H9 (cell line): ENCODE data around the gene IMMP2L. TPM values are rescaled to one million over a fixed set of nuclear protein-coding genes. Genes with fewer than 3 reads are reported as not detected.

Experiments used
- DNase-seq: peaks from one replicate; pipeline ENCODE4 v3.0.0-alpha.2; 2017
- H2AFZ ChIP-seq: one replicate; pipeline ENCODE4 v1.6.1; 2013; ENCODE audit warnings: mild to moderate bottlenecking, low read length, control low read depth, moderate library complexity
- H2AK5ac ChIP-seq: 2 replicates; pipeline ENCODE4 v1.6.1; 2013; ENCODE audit warnings: low read length, control low read depth, mixed read lengths; ENCODE audit not compliant: insufficient read length
- H2BK120ac ChIP-seq: one replicate; pipeline ENCODE4 v1.6.1; 2013; ENCODE audit warnings: low read depth, mild to moderate bottlenecking, low read length, control low read depth, inconsistent platforms; ENCODE audit not compliant: poor library complexity, severe bottlenecking
- H2BK12ac ChIP-seq: 2 replicates; pipeline ENCODE4 v1.6.1; 2013; ENCODE audit warnings: low read length, control low read depth, mixed read lengths, low read depth; ENCODE audit not compliant: insufficient read length
- H2BK15ac ChIP-seq: 2 replicates; pipeline ENCODE4 v1.6.1; 2013; ENCODE audit warnings: low read depth, low read length, control low read depth
- H2BK20ac ChIP-seq: one replicate; pipeline ENCODE4 v1.6.1; 2013; ENCODE audit warnings: low read depth, mild to moderate bottlenecking, low read length, control low read depth, inconsistent platforms; ENCODE audit not compliant: poor library complexity, severe bottlenecking
- H2BK5ac ChIP-seq: 2 replicates; pipeline ENCODE4 v1.6.1; 2013; ENCODE audit warnings: low read length, control low read depth, mixed read lengths; ENCODE audit not compliant: insufficient read length
- H3K14ac ChIP-seq: 2 replicates; pipeline ENCODE4 v1.6.1; 2013; ENCODE audit warnings: low read length, control low read depth; ENCODE audit not compliant: insufficient read depth
- H3K18ac ChIP-seq: 2 replicates; pipeline ENCODE4 v1.6.1; 2013; ENCODE audit warnings: low read depth, mild to moderate bottlenecking, mixed read lengths, low read length, control low read depth; ENCODE audit not compliant: insufficient read length
- H3K23ac ChIP-seq: 2 replicates; pipeline ENCODE4 v1.6.1; 2013; ENCODE audit warnings: low read length, control low read depth, mixed read lengths, low read depth; ENCODE audit not compliant: insufficient read length
- H3K23me2 ChIP-seq: 2 replicates; pipeline ENCODE4 v1.6.1; 2013; ENCODE audit warnings: low read depth, mild to moderate bottlenecking, mixed read lengths, low read length, control low read depth; ENCODE audit not compliant: insufficient read length, poor library complexity, severe bottlenecking
- H3K27ac ChIP-seq: 2 replicates; pipeline ENCODE4 v1.5.1; 2013; ENCODE audit warnings: low read length, control low read depth, mixed read lengths, low read depth; ENCODE audit not compliant: insufficient read length
- H3K27me3 ChIP-seq: 2 replicates; pipeline ENCODE4 v1.6.1; 2013; ENCODE audit warnings: low read length, control low read depth, inconsistent platforms; ENCODE audit not compliant: insufficient read depth
- H3K4ac ChIP-seq: 2 replicates; pipeline ENCODE4 v1.6.1; 2013; ENCODE audit warnings: low read depth, mild to moderate bottlenecking, control low read depth, inconsistent platforms, low read length, moderate library complexity
- H3K4me1 ChIP-seq: 2 replicates; pipeline ENCODE4 v1.6.1; 2013; ENCODE audit warnings: low read length, control low read depth, inconsistent platforms; ENCODE audit not compliant: insufficient read depth
- H3K4me2 ChIP-seq: 2 replicates; pipeline ENCODE4 v1.6.1; 2013; ENCODE audit warnings: low read length, control low read depth, mixed read lengths; ENCODE audit not compliant: insufficient read length, insufficient read depth
- H3K56ac ChIP-seq: 2 replicates; pipeline ENCODE4 v1.6.1; 2013; ENCODE audit warnings: low read depth, mild to moderate bottlenecking, mixed read lengths, low read length, control low read depth; ENCODE audit not compliant: insufficient read length
- H3K79me1 ChIP-seq: 2 replicates; pipeline ENCODE4 v1.6.1; 2013; ENCODE audit warnings: low read depth, mild to moderate bottlenecking, moderate library complexity, low read length, control low read depth, inconsistent platforms; ENCODE audit not compliant: insufficient read depth, poor library complexity, severe bottlenecking
- H3K79me2 ChIP-seq: 2 replicates; pipeline ENCODE4 v1.6.1; 2013; ENCODE audit warnings: low read length, control low read depth, inconsistent platforms; ENCODE audit not compliant: insufficient read depth
- H3K9ac ChIP-seq: 2 replicates; pipeline ENCODE4 v1.6.1; 2013; ENCODE audit warnings: low read length, control low read depth, mixed read lengths; ENCODE audit not compliant: insufficient read length; ENCODE audit errors: extremely low read depth
- H3K9me3 ChIP-seq: one replicate; pipeline ENCODE4 v1.6.1; 2013; ENCODE audit warnings: low read depth, low read length, inconsistent platforms; ENCODE audit not compliant: control insufficient read depth
- H3T11ph ChIP-seq: one replicate; pipeline ENCODE4 v1.6.1; 2013; ENCODE audit warnings: mild to moderate bottlenecking, low read length, control low read depth, inconsistent platforms
- H4K20me1 ChIP-seq: one replicate; pipeline ENCODE4 v1.6.1; 2013; ENCODE audit not compliant: control insufficient read depth, insufficient read length, insufficient read depth
- H4K5ac ChIP-seq: 2 replicates; pipeline ENCODE4 v1.6.1; 2013; ENCODE audit warnings: low read depth, mild to moderate bottlenecking, mixed read lengths, low read length, control low read depth; ENCODE audit not compliant: insufficient read length
- H4K8ac ChIP-seq: replicated peaks from 2 replicates; pipeline ENCODE4 v1.6.1; 2013; ENCODE audit warnings: low read length, control low read depth, mixed read lengths, low read depth; ENCODE audit not compliant: insufficient read length
- H4K91ac ChIP-seq: 2 replicates; pipeline ENCODE4 v1.6.1; 2013; ENCODE audit warnings: low read depth, mild to moderate bottlenecking, moderate library complexity, mixed read lengths, low read length, control low read depth; ENCODE audit not compliant: insufficient read length
- H3K27ac Mint-ChIP-seq, 3 experiments: 2 replicates in 2 of 3; 3 replicates in 1 of 3; pipeline ENCODE4 v1.8.0; 2020 to 2021; ENCODE audit warnings: mixed read lengths in 3 of 3, mild to moderate bottlenecking in 1 of 3, moderate library complexity in 1 of 3
- H3K27me3 Mint-ChIP-seq: 2 replicates; pipeline ENCODE4 v1.8.0; 2021; ENCODE audit warnings: low read depth, mild to moderate bottlenecking, moderate library complexity, mixed read lengths
- H3K36me3 Mint-ChIP-seq, 3 experiments: 2 replicates in 2 of 3; 3 replicates in 1 of 3; pipeline ENCODE4 v1.8.0; 2020 to 2021; ENCODE audit warnings: low read depth in 3 of 3, mixed read lengths in 3 of 3; ENCODE audit not compliant: insufficient read depth in 1 of 3
- H3K4me1 Mint-ChIP-seq, 2 experiments: 2 replicates each; pipeline ENCODE4 v1.8.0; 2020; ENCODE audit warnings: mixed read lengths in 2 of 2
- H3K4me3 Mint-ChIP-seq, 2 experiments: 2 replicates in 1 of 2; 3 replicates in 1 of 2; pipeline ENCODE4 v1.8.0; 2020 to 2021; ENCODE audit warnings: mild to moderate bottlenecking in 2 of 2, mixed read lengths in 2 of 2, moderate library complexity in 1 of 2
- H3K9me3 Mint-ChIP-seq, 2 experiments: 2 replicates in 1 of 2; 3 replicates in 1 of 2; pipeline ENCODE4 v1.8.0; 2020; ENCODE audit warnings: mild to moderate bottlenecking in 2 of 2, mixed read lengths in 2 of 2, moderate library complexity in 1 of 2
- CTCF ChIP-seq: fragments of 200-600 bp; sonication (generic); conservative IDR thresholded peaks from 3 replicates; pipeline ENCODE4 v1.8.0; 2021; ENCODE audit warnings: antibody characterized with exemption, mild to moderate bottlenecking
- WGBS: extraction: QIAGEN DNeasy Blood & Tissue Kit; methylation state at CpG from one replicate; pipeline ENCODE4 v1.1.7; 2013; ENCODE audit warnings: missing lambda C conversion rate, low lambda C conversion rate, mixed read lengths; ENCODE audit not compliant: insufficient read length; ENCODE audit errors: extremely low coverage; 5-methylcytosine and 5-hydroxymethylcytosine counted together
- total RNA-seq: library from RNA; stranded (reverse); gene quantifications from 2 replicates; pipeline ENCODE4 v1.2.1, GENCODE V29; 2021

IMMP2L gene
- total RNA-seq, 1 experiment from 2014 or later = 14.7 TPM

- Histone ChIP-seq H2AFZ (no peak overlapping the region), H3K27me3 (no peaks in the 10 kb centered on the region), H3K4ac (no peak overlapping the region), H3K9me3 (no peaks in the 10 kb centered on the region), H2BK12ac (no peak overlapping the region), H3K18ac (no peak overlapping the region), H2BK120ac (no peak overlapping the region), H2AK5ac (no peak overlapping the region), H3K27ac (no peak overlapping the region), H2BK15ac (no peak overlapping the region), H3K79me1 (no peaks in the 10 kb centered on the region), H3K23me2 (no peaks in the 10 kb centered on the region), H4K5ac (no peak overlapping the region), H3K23ac (no peak overlapping the region), H2BK20ac (no peak overlapping the region), H3K14ac (no peak overlapping the region), H3T11ph (no peak overlapping the region), H3K4me2 (no peak overlapping the region), H4K20me1 (no peaks in the 10 kb centered on the region), H3K4me1 (no peaks in the 10 kb centered on the region), H3K56ac (no peak overlapping the region), H4K91ac (no peak overlapping the region), H2BK5ac (no peak overlapping the region), H3K9ac (no peak overlapping the region), H3K79me2 (no peaks in the 10 kb centered on the region), H4K8ac (no peak overlapping the region)
- Mint-ChIP-seq H3K36me3 (no peaks in the 10 kb centered on the region), H3K9me3 (0 out of 5 replicates have a peak, but pooled peaks cover 0 to 1% of the 10 kb centered on the region in 2 experiments), H3K4me1 (no peaks in the 10 kb centered on the region), H3K27me3 (no peaks in the 10 kb centered on the region; the same call in 1 of the 2 replicates), H3K27ac (no peak overlapping the region), H3K4me3 (no peak overlapping the region)
- WGBS = no CpG with 5 or more reads among the region's 3 CpGs
- no peak for TF ChIP-seq CTCF
- DNase-seq = no peak
Observed at GRCh38 chr7:111588065-111588433, 25.8 kb upstream of the IMMP2L start.
